CD4-positive, alpha-beta memory T cell (primary cell): Measurements from ENCODE around the gene CDK18. TPM values are rescaled to one million over a fixed set of nuclear protein-coding genes. Genes with fewer than 3 reads are reported as not detected.
"Not testable (repeated sequence)": the region's sequence is repeated elsewhere in the genome, so short reads cannot be mapped to it uniquely, and the experiment has no call there.

Source experiments
- CTCF ChIA-PET: fragments of 350-600 bp; sonication (Branson Sonifier 250); formaldehyde crosslinking; loops from one replicate; lab custom pipeline; 2021; ENCODE audit warnings: inconsistent platforms; ENCODE audit not compliant: partially characterized antibody; lab: Charles Lee
- POLR2A ChIA-PET: fragments of 350-600 bp; sonication (Branson Sonifier 250); formaldehyde crosslinking; loops from one replicate; lab custom pipeline; 2021; ENCODE audit not compliant: partially characterized antibody; lab: Charles Lee
- DNase-seq, 5 donors: peaks; one replicate each; pipeline versions ENCODE4 v3.0.0 to v3.0.0-alpha.2; 2020 to 2022; ENCODE audit warnings: mixed read lengths in 1 of 5
- H3K27ac ChIP-seq: one replicate; pipeline ENCODE4 v1.7.0; 2013; ENCODE audit warnings: low read depth, low read length
- H3K27me3 ChIP-seq: 2 replicates; pipeline ENCODE4 v1.7.0; 2013; ENCODE audit warnings: mild to moderate bottlenecking, low read length, moderate library complexity; ENCODE audit not compliant: insufficient read depth
- H3K36me3 ChIP-seq: 2 replicates; pipeline ENCODE4 v1.7.0; 2013; ENCODE audit warnings: mild to moderate bottlenecking, low read length, moderate library complexity; ENCODE audit not compliant: insufficient read depth
- H3K4me1 ChIP-seq: 2 replicates; pipeline ENCODE4 v1.7.0; 2013; ENCODE audit warnings: mild to moderate bottlenecking, low read length, moderate library complexity; ENCODE audit not compliant: insufficient read depth
- H3K4me3 ChIP-seq, 2 donors: one replicate each; pipeline ENCODE4 v1.7.0; 2013; ENCODE audit warnings: low read length in 2 of 2, mild to moderate bottlenecking in 1 of 2
- H3K9me3 ChIP-seq, 2 donors: one replicate each; pipeline ENCODE4 v1.7.0; 2013; ENCODE audit warnings: low read length in 2 of 2, control low read depth in 1 of 2; ENCODE audit not compliant: control insufficient read depth in 1 of 2
- H3K27ac Mint-ChIP-seq, 7 donors: one replicate each; pipeline ENCODE4 v1.8.0; 2020 to 2021; ENCODE audit warnings: mixed read lengths in 7 of 7, mild to moderate bottlenecking in 6 of 7, inconsistent platforms in 3 of 7, moderate library complexity in 3 of 7
- H3K27me3 Mint-ChIP-seq, 2 donors: one replicate each; pipeline ENCODE4 v1.8.0; 2020 to 2021; ENCODE audit warnings: mixed read lengths in 2 of 2
- H3K36me3 Mint-ChIP-seq, 2 donors: one replicate each; pipeline ENCODE4 v1.8.0; 2020 to 2021; ENCODE audit warnings: mixed read lengths in 2 of 2, inconsistent platforms in 1 of 2, mild to moderate bottlenecking in 1 of 2
- H3K4me1 Mint-ChIP-seq, 4 donors: one replicate each; pipeline ENCODE4 v1.8.0; 2020 to 2021; ENCODE audit warnings: mixed read lengths in 4 of 4, mild to moderate bottlenecking in 1 of 4
- H3K4me3 Mint-ChIP-seq, 8 donors: one replicate each; pipeline ENCODE4 v1.8.0; 2020 to 2021; ENCODE audit warnings: mixed read lengths in 8 of 8, mild to moderate bottlenecking in 7 of 8, moderate library complexity in 6 of 8, inconsistent platforms in 3 of 8
- H3K9me3 Mint-ChIP-seq, 8 donors: one replicate each; pipeline ENCODE4 v1.8.0; 2020 to 2021; ENCODE audit warnings: mixed read lengths in 8 of 8, mild to moderate bottlenecking in 5 of 8, inconsistent platforms in 3 of 8, moderate library complexity in 1 of 8
- intact Hi-C: fragments of 100-400 bp; cut with micrococcal nuclease; formaldehyde crosslinking; loops from one replicate; pipeline ENCODE4 v1.15.1; 2023
- polyA plus RNA-seq, 2 donors: library from polyadenylated mRNA; unstranded; fragments of 300-500 nt; fragmentation: Illumina TruSeq; gene quantifications; one replicate each; pipeline ENCODE4 v1.2.3, GENCODE V29; 2021
- total RNA-seq, 2 experiments: library from RNA; stranded (reverse); gene quantifications; one replicate each; pipeline ENCODE4 v1.2.3, GENCODE V29; 2021

The CDK18 gene
- total and polyA plus RNA-seq, 4 experiments from 2014 or later: 0.25 to 1.3 (median 0.77) TPM

DNA sequence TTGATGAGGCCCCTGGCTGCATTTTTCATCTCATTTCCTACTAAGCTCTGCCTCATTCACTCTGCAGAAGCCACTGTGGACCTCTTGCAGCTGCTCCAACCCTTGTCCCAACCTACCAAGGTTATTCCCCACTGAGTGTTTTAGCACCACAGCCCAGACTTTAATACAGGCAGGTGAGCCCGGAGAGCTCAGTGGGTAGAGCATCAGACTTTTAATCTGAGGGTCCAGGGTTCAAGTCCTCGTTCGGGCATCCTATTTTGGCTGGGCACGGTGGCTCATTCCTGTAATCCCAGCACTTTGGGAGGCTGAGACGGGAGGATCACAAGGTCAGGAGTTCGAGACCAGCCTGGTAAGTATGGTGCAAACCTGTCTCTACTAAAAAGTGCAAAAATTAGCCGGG, 30.5 kb upstream of the CDK18 start:
- Histone ChIP-seq H3K27me3 (no peaks in the 10 kb centered on the region), H3K9me3 (peaks cover 0 to 8% of the 10 kb centered on the region in 2 donors), H3K4me3 (no peak overlapping the region), H3K36me3 (no peaks in the 10 kb centered on the region), H3K4me1 (peaks cover under 1% of the 10 kb centered on the region), H3K27ac (no peak overlapping the region)
- no peak overlapping the region for H3K4me3 Mint-ChIP-seq
- no peaks in the 10 kb centered on the region for H3K36me3 Mint-ChIP-seq
- H3K4me1 Mint-ChIP-seq: peaks cover 0 to 6% (median 5%) of the 10 kb centered on the region in 4 donors
- no peak for DNase-seq
- intact Hi-C loops: no loop called here
- ChIA-PET CTCF (interaction anchor here (4.7 kb wide), 1 partner anchor 12 kb away, joined by 43 read pairs; no protein-coding TSS in a partner anchor), POLR2A (no interaction called here)
- H3K27ac Mint-ChIP-seq: no peak overlapping the region
- peaks cover 0 to 18% (median 14%) of the 10 kb centered on the region in 8 donors for H3K9me3 Mint-ChIP-seq
- peaks cover 17 to 24% of the 10 kb centered on the region in 2 donors for H3K27me3 Mint-ChIP-seq

DNA sequence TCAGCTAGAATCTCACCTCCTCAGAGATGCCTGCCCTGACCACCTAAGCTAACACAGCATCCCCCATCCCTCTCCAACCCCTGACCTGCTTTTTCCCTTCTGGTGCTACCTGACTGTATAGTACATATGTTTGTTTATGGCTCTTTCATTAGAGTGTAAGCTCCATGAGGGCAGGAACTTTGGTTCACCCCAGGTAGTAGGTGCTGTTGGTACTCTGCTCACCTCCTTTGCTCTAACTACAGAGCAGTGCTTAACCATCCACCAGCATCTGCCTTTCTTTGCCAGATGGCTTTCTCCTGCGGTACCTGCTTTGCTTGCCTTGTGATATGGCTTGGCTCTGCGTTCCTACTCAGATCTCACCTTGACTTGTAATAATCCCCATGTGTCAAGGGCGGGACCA, 29.9 kb upstream of the CDK18 start:
- CTCF ChIA-PET: interaction anchor here (1.1 to 4.7 kb wide), 6 partner anchors 12 to 149 kb away, joined by 3 to 43 read pairs (median 4); no protein-coding TSS in a partner anchor
- Histone ChIP-seq H3K9me3 (peaks cover 0 to 8% of the 10 kb centered on the region in 2 donors), H3K36me3 (no peaks in the 10 kb centered on the region), H3K4me1 (peaks cover 5% of the 10 kb centered on the region), H3K27ac (no peak overlapping the region), H3K27me3 (no peaks in the 10 kb centered on the region), H3K4me3 (no peak overlapping the region)
- no peak overlapping the region for H3K4me3 Mint-ChIP-seq
- H3K36me3 Mint-ChIP-seq: no peaks in the 10 kb centered on the region
- H3K27ac Mint-ChIP-seq: no peak overlapping the region
- DNase-seq: no peak
- POLR2A ChIA-PET: no interaction called here
- intact Hi-C loops: no loop called here
- peaks cover 14 to 23% of the 10 kb centered on the region in 2 donors for H3K27me3 Mint-ChIP-seq
- H3K9me3 Mint-ChIP-seq: peaks cover 0 to 18% (median 14%) of the 10 kb centered on the region in 8 donors
- peaks cover 3 to 8% (median 7%) of the 10 kb centered on the region in 4 donors for H3K4me1 Mint-ChIP-seq

DNA sequence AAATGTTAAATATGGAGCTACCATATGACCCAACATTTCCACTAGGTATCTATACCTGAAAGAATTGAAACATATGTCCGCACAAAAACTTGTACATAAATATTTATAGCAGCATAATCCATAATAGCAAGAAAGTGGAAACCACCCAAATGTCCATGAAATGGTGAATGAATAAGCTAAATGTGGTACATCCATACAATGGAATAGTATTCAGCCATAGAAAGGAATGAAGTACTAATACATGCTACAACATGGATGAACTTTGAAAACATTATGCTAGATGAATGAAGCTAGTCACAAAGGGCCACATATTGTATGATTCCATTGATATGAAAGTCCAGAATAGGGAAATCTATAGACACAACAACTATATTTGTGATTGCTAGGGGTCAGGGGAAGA, 28.6 kb upstream of the CDK18 start:
- intact Hi-C loops: no loop called here
- Histone ChIP-seq H3K4me3 (no peak overlapping the region), H3K4me1 (peaks cover 17% of the 10 kb centered on the region), H3K9me3 (peaks cover 0 to 8% of the 10 kb centered on the region in 2 donors), H3K36me3 (no peaks in the 10 kb centered on the region), H3K27me3 (no peaks in the 10 kb centered on the region), H3K27ac (no peak overlapping the region)
- POLR2A ChIA-PET: no interaction called here
- no peaks in the 10 kb centered on the region for H3K36me3 Mint-ChIP-seq
- peaks cover 15 to 20% (median 18%) of the 10 kb centered on the region in 4 donors for H3K4me1 Mint-ChIP-seq
- H3K9me3 Mint-ChIP-seq: peaks cover 0 to 18% (median 14%) of the 10 kb centered on the region in 8 donors
- H3K27ac Mint-ChIP-seq: no peak overlapping the region
- no peak overlapping the region for H3K4me3 Mint-ChIP-seq
- peaks cover 14 to 23% of the 10 kb centered on the region in 2 donors for H3K27me3 Mint-ChIP-seq
- CTCF ChIA-PET: interaction anchor here (0.7 to 4.7 kb wide), 6 partner anchors 11 to 122 kb away, joined by 3 to 43 read pairs (median 5); no protein-coding TSS in a partner anchor
- no peak for DNase-seq

DNA sequence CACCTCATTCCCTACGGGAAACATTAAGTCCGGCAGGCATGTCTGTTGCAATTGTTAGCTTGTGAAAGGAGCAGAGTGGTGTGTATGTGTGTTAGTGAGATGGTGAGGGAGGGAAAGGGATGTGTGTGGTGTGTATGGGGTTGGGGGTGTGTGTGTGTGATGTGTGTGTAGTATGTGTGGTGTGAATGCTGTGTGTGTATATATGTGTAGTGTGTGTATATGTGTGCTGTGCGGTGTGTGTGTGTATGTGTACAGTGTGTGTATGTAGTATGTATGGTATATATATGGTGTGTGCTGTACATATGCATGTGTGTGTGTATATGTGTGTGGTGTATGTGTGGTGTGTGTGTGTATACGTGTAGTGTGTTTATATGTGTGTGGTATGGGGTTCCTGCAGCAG, 27.8 kb upstream of the CDK18 start:
- H3K36me3 ChIP-seq: no peaks in the 10 kb centered on the region
- peak overlapping the region in 1 of 7 donors; percentile 29 for H3K27ac Mint-ChIP-seq
- CTCF ChIA-PET: interaction anchor here (4.7 kb wide), 1 partner anchor 10 kb away, joined by 43 read pairs; no protein-coding TSS in a partner anchor
- H3K4me3 Mint-ChIP-seq: no peak overlapping the region
- POLR2A ChIA-PET: no interaction called here
- H3K27me3 ChIP-seq: no peaks in the 10 kb centered on the region
- peaks cover 24% of the 10 kb centered on the region for H3K4me1 ChIP-seq
- no peak for DNase-seq
- H3K9me3 ChIP-seq: peaks cover 0 to 8% of the 10 kb centered on the region in 2 donors
- H3K27ac ChIP-seq: no peak overlapping the region
- H3K36me3 Mint-ChIP-seq: no peaks in the 10 kb centered on the region
- no peak overlapping the region for H3K4me3 ChIP-seq
- peaks cover 22 to 28% (median 24%) of the 10 kb centered on the region in 4 donors for H3K4me1 Mint-ChIP-seq
- H3K9me3 Mint-ChIP-seq: peaks cover 0 to 18% (median 14%) of the 10 kb centered on the region in 8 donors
- intact Hi-C loops: no loop called here
- H3K27me3 Mint-ChIP-seq: peaks cover 18 to 24% of the 10 kb centered on the region in 2 donors

DNA sequence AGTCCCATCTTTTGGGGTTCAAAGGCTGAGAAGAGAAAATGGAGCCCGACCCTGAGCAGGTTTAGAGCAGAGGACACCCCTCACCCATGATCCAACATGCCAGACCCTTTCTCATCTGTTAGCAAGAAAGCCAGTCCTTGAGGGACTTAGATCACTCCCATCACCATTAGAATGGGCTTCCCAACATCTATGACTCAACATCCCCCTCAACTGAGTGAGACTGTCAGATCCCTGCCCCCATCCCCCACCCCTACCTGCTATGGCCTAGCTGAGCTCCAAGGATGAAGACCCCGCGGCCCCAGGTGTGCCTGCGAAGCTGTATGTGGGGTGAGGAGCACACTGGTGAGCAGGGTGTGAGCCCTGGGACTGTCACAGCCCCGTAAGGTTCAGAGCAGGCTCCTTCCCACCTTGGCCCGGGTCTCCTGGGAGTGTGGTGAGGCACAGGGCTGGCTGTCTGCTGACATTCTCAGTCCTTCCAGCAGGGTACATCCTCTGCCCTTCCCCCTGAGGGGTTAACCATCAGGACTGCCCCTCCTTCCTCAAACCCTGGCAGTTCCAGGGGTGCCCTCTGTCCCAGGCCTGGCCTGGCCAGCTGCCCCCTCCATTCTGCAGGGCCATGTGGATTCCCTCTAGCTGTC, 27.2 kb upstream of the CDK18 start:
- no peak for DNase-seq
- ChIA-PET CTCF (interaction anchor here (1.1 to 6.0 kb wide), 5 partner anchors 9 to 81 kb away, joined by 3 to 43 read pairs (median 27); no protein-coding TSS in a partner anchor), POLR2A (no interaction called here)
- Histone ChIP-seq H3K36me3 (no peaks in the 10 kb centered on the region), H3K27ac (no peak overlapping the region), H3K9me3 (peaks cover 0 to 8% of the 10 kb centered on the region in 2 donors), H3K27me3 (no peaks in the 10 kb centered on the region), H3K4me3 (no peak overlapping the region), H3K4me1 (peaks cover 29% of the 10 kb centered on the region)
- Mint-ChIP-seq H3K9me3 (peaks cover 0 to 18% (median 14%) of the 10 kb centered on the region in 8 donors), H3K4me1 (peaks cover 22 to 34% (median 26%) of the 10 kb centered on the region in 4 donors), H3K4me3 (no peak overlapping the region), H3K27ac (peak overlapping the region in 1 of 7 donors; percentile 29), H3K27me3 (peaks cover 15 to 22% of the 10 kb centered on the region in 2 donors), H3K36me3 (no peaks in the 10 kb centered on the region)
- intact Hi-C loops: no loop called here

DNA sequence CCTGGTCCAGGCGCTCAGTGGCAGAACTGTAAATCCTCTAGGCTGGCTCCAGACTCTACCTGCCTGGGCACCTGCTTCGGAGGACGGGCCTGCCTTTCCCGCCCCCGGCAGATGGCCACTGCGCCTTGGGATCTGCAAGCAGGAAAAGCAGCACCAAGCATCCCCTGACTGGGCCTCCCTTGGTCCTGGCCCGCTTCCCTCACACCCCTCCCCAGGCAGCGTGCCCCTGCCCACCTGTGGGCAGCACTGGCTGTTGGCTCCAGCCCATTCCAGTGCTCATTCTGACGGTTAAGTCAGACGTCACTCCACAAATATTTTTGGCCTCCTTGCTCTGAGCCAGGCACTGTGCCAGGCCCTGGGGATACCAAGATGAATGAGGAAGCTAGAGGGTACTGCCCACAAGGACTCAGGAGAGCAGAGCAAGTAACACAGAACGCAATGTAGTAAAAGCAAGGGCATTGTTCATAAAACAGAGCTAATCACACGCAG, 26.7 kb upstream of the CDK18 start:
- no peak overlapping the region for H3K27ac ChIP-seq
- peaks cover 19 to 40% (median 27%) of the 10 kb centered on the region in 4 donors for H3K4me1 Mint-ChIP-seq
- H3K36me3 ChIP-seq: no peaks in the 10 kb centered on the region
- peaks cover 15 to 19% of the 10 kb centered on the region in 2 donors for H3K27me3 Mint-ChIP-seq
- no peak overlapping the region for H3K4me3 ChIP-seq
- no peak for DNase-seq
- ChIA-PET CTCF (interaction anchor here (1.1 to 6.0 kb wide), 6 partner anchors 10 to 143 kb away, joined by 3 to 27 read pairs (median 4); no protein-coding TSS in a partner anchor), POLR2A (interaction anchor here (0.8 kb wide), 1 partner anchor 21 kb away, joined by 3 read pairs; the partner anchor contains the start of gene BLACAT1)
- H3K27ac Mint-ChIP-seq: peak overlapping the region in 1 of 7 donors; percentile 45
- H3K36me3 Mint-ChIP-seq: no peaks in the 10 kb centered on the region
- H3K27me3 ChIP-seq: no peaks in the 10 kb centered on the region
- H3K9me3 Mint-ChIP-seq: peaks cover 0 to 18% (median 14%) of the 10 kb centered on the region in 8 donors
- peaks cover 29% of the 10 kb centered on the region for H3K4me1 ChIP-seq
- peaks cover 0 to 8% of the 10 kb centered on the region in 2 donors for H3K9me3 ChIP-seq
- intact Hi-C loops: no loop called here
- no peak overlapping the region for H3K4me3 Mint-ChIP-seq

DNA sequence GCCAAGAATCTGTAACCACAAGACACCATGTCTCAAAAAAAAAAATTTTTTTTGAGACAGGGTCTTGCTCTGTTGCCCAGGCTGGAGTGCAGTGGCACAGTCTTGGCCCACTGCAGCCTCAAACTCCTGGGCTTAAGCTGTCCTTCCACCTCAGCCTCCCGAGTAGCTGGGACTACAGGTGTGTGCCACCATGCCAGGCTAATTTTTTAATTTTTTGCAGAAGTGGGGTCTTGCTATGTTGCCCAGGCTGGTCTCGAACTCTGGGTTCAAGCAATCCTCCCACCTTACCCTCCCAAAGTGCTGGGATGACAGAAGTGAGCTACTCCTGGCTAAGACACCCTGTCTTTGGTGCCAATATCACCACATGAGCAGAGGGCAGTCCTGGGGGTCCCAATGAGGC, 25.5 kb upstream of the CDK18 start:
- peaks cover 29% of the 10 kb centered on the region for H3K4me1 ChIP-seq
- DNase-seq, H3K27me3 ChIP-seq, H3K36me3 Mint-ChIP-seq, H3K27ac ChIP-seq, H3K9me3 ChIP-seq, H3K4me3 Mint-ChIP-seq, intact Hi-C loops, H3K4me3 ChIP-seq, H3K36me3 ChIP-seq: not testable (repeated sequence)
- ChIA-PET POLR2A (interaction anchor here (2.5 kb wide), 1 partner anchor 38 kb away, joined by 11 read pairs; no protein-coding TSS in a partner anchor), CTCF (interaction anchor here (1.2 to 6.0 kb wide), 5 partner anchors 9 to 144 kb away, joined by 3 to 27 read pairs (median 7); no protein-coding TSS in a partner anchor)
- Mint-ChIP-seq H3K27me3 (peaks cover 18 to 20% of the 10 kb centered on the region in 2 donors), H3K4me1 (peaks cover 21 to 52% (median 33%) of the 10 kb centered on the region in 4 donors), H3K27ac (peak overlapping the region in 1 of 7 donors; percentile 81), H3K9me3 (peaks cover 0 to 18% (median 14%) of the 10 kb centered on the region in 8 donors)
